NCI-H748 (cell line): Measurements from ENCODE around the gene ADGRV1.

Experiments used
- DNase-seq: peaks from one replicate; lab custom pipeline; 2025; ENCODE audit not compliant: unreplicated experiment; lab: John Stamatoyannopoulos, UW

ADGRV1 gene

DNA sequence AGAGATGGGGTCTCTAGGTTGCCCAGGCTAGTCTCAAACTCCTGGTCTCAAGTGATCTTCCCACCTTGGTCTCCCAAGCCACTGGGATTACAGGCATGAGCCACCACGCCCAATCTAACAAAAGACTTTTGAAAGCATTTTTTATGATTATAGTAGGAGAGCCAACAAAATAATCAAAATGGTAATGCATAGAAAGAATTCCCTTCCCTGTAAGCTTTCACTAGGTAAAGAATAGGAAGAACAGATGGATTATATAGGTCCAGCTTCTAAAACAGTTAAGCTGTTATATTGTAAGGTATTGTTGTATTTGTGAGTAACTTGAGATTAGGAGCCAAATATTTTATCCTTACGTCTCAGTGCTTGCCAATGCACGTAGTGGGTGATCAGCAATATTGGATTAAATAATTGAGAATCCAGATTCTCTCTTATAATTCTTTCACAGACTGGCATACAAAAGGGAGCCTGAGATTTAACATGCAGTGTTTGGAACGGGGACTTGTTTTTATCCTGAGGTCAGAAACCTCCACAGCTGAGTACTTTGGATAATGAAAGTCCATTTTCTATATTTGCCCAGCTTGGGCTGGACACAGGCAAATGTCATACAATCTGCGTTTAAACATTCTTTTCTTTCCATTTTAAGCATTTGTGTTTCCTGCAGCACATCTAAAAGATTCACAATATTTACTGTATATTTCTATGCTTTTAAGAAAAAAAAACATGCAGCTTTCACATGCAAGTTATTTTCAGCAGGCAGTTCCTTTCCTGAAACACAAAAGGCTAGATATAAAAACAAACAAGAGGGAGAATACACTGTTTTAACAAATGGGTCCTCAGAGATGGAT lies 586.1 kb downstream of the ADGRV1 start:
- DNase-seq = peak; percentile 76

- no peak for DNase-seq
Observed at GRCh38 chr5:91145333-91145620, 586.7 kb downstream of the ADGRV1 start.

- DNase-seq = peak; percentile 44
Observed at GRCh38 chr5:91146230-91146629, 587.6 kb downstream of the ADGRV1 start.

GRCh38 chr5:91146905-91147600 lies 588.5 kb downstream of the ADGRV1 start:
- DNase-seq = no peak

DNA sequence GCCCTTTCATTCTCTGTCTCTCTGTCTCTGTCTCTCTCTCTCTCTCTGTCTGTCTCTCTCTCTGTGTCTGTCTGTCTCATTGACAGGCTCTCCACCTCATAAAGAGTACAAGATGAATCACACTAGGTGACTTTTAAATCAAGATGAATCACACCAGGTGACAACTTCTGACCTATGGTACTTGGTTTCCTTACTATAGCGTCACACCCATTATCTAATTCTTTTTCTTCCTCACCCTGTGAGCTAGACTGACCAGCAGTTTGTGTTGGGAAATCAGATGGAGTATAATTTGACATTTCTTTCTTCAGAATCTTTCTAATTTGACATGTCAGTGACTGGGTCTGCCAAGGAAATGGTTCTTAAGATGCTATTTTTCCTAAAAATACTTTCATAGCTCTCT lies 591.6 kb downstream of the ADGRV1 start:
- DNase-seq = no peak

GRCh38 chr5:91150636-91151035 lies 592.0 kb downstream of the ADGRV1 start:
- DNase-seq = no peak

DNA sequence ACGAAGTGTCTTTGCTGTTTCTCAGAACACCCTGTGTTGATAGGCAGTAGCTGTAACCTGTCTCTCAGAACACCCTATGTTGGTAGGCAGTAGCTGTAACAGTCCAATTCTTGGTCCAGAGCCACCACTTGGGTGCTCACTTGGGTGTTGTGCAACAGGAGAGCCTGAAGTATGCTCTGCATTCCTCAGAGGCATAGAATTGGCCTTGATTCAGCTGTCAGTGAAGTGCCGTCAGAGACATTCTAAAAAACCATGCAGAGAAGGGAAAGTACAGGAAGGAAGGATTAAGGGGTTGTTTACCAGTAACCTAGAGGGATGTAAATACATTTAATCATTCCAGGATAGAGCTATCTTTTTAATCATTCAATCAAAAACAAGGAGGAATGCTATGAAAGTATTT lies 593.4 kb downstream of the ADGRV1 start:
- no peak for DNase-seq

- no peak for DNase-seq
Observed at GRCh38 chr5:91154338-91154737, 595.7 kb downstream of the ADGRV1 start.

DNA sequence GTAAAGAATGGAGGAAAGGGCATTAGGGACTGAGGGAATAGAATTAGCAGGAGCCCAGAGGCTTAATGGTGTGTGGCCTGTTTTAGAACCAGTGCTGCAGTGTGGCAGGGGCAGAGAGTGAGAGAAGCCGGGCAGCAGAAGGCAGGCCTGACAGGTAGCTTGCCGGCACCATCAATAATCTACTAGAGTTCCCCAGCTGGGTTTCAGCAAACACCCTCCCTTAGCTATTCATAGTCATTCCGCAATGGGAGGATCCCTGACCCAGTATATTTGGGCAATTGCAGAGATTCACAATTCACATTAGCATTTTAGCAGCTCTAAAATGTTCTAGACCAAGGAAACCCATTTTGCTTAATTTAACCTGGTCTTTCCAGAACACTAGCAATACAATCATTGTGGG lies 596.7 kb downstream of the ADGRV1 start:
- no peak for DNase-seq

- DNase-seq = no peak
Observed at GRCh38 chr5:91156242-91156641, 597.6 kb downstream of the ADGRV1 start.

DNA sequence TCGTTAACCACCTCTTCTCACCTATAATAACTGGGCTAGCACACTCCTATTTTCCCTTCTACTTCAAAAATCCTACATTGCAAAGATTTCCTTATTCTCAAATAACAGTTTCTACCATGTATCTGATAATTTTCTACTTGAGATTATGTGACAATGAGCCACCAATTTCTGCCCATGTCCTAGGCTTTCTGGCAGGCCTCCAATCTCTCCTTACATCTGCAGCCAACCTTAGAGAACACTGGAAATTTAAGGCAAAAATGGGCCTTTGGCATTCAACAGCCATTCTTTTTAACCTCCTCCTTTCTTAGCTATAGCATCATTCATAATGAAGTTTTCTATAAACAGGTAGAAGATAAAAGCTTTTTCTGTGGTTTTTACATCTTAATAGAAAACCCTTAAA lies 599.4 kb downstream of the ADGRV1 start:
- DNase-seq = no peak

- DNase-seq = no peak
Observed at GRCh38 chr5:91159647-91160046, 601.0 kb downstream of the ADGRV1 start.

GRCh38 chr5:91160714-91161285 lies 602.2 kb downstream of the ADGRV1 start:
- no peak for DNase-seq

DNA sequence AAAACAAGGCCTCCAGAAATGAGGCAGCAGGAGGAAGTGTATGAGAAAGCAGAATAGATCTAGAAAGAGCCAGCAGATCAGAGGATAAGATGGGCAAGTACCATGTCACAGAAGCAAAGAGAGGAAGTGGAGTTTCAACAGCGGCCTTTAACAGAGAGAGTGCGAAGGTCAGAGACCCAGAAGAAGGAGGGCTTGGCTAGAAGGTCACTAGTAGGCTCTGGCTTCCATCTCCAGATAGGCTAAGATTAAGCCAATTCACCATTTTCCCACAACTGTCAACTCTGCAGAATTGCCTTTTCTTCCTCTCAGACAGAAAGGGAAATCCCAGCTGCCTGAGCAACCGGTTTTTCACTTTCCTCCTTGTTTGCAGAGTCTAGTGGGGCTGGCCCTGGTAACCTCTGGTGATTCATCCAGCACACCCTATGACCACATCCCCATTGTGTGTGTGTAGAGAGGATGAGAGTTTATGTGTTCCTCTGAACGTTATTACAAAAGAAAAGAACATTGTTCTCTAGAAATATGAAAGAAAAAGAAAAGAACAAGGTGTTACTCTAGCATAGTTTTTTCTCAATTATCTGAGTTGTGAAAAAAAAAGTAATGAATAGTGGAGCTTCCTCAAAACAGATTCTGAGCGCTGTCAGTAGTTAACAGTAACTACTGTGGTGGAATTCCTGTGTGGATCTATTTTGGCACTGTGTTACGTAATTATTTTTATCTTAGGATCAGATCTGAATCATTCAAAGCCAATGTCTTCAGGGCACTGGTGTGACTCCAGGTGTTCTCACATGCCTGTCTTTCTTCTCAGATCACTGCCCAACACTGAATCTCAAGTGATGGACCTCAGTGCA lies 604.2 kb downstream of the ADGRV1 start:
- peak; percentile 77 for DNase-seq

DNA sequence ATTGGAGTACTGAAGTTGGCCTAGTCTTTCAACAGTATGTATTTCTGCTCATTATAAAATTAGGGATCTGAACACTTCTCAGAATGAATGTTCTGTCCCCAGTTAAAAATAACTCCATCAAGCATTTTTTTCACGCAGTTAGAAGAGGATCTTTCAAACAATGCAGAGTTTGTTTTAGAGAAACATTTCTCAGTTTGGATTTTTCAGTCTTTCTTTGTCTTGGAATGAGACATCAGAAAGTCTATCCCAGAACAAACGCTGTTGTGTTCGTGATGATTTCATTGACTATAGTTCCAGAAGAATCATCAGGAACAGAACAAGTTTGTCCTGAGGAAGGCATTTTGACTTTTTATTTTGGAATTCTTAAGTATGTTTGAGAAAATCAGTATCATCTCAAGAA lies 605.8 kb downstream of the ADGRV1 start:
- DNase-seq = no peak

DNA sequence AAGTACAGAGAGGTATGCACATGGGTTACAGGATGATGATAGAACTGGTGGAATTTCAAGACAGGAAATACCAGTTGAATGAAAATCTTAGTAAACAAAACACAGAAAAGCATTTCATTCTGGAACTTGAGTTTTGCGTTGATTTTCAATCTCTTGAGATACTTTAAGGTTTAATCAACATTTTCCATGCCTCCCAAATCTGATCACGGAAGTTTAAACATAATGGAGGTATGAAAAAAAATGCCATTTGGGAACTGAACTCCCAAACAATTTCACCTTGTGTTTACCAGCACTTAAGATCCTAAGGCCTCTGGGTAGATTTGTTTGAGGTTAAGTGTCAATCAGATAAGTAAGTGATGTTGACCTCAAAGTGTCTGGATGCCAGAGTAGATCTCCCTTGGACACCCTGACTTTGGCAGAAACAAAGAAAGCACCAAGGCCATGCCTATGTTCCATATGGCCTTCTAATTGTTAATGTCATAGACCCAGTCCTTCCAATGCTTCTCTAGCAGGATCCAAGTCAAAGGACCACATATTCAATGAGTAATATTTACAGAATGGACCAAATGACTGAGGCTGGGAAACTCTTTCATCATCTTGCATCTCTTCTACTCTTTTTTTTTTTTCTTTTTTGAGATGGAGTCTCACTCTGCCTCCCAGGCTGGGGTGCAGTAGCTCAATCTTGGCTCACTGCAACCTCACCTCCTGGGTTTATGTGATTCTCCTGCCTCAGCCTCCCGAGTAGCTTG lies 607.6 kb downstream of the ADGRV1 start:
- DNase-seq = no peak

DNA sequence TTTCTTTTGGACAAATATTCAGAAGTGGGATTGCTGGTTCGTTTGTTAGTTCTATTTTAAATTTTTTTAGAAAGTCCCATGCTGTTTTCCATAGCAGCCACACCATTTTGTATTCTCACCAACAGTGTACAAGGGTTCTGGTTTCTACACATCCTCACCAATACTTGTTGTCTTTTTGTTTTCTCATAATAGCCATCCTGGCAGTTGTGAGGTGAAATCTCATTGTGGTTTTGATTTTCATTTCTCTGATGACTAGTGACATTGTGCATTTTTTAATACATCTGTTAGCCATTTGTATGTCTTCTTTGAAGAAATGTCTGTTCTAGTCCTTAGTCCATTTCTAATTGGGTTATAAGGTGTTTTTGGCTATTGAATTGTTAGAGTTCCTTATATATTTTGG lies 610.3 kb downstream of the ADGRV1 start:
- DNase-seq = no peak

DNA sequence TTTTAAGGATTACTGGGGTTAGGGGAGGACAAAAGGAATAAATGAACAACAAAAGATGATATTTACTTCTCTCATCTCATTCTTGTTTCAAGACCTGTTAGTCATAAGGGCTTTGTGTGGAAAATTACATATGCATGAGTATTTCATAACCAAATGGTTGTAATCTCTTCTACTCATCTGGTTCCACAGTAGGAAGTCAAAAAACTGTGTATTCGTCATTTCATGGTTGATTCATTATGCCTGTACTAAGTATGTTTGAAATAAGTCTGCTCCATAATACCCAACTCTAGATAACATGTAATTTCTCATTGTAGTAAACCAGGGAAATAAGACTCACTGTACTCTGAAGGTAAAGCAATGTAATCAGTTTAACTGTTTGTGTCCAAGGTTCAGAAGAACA lies 611.7 kb downstream of the ADGRV1 start:
- DNase-seq = no peak

- DNase-seq = no peak
Observed at GRCh38 chr5:91171322-91171721, 612.7 kb downstream of the ADGRV1 start.

DNA sequence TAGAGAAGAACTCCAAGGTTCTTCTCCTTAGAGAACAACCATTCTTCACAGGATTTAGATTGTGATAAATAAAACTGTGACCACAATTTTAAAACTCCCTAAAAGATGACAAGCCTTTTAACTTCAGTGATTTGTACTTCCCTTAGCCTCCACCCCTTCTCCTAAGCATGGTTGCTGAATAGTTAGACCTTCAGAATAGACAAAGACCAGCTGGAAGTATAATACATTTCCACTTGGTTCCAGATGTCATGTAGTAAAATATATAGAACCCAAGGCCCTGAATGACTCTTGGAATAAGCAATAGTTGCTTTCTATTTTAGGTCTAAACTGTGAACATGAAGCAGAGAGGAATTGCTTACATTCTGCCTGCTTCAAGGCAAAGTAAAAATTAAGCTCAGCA lies 615.8 kb downstream of the ADGRV1 start:
- no peak for DNase-seq

GRCh38 chr5:91175708-91176107 lies 617.1 kb downstream of the ADGRV1 start:
- no peak for DNase-seq
